ENCODE data around the gene C2orf92.
"Not testable (repeated sequence)": the region's sequence is repeated elsewhere in the genome, so short reads cannot be mapped to it uniquely, and the experiment has no call there.

The C2orf92 gene

DNA sequence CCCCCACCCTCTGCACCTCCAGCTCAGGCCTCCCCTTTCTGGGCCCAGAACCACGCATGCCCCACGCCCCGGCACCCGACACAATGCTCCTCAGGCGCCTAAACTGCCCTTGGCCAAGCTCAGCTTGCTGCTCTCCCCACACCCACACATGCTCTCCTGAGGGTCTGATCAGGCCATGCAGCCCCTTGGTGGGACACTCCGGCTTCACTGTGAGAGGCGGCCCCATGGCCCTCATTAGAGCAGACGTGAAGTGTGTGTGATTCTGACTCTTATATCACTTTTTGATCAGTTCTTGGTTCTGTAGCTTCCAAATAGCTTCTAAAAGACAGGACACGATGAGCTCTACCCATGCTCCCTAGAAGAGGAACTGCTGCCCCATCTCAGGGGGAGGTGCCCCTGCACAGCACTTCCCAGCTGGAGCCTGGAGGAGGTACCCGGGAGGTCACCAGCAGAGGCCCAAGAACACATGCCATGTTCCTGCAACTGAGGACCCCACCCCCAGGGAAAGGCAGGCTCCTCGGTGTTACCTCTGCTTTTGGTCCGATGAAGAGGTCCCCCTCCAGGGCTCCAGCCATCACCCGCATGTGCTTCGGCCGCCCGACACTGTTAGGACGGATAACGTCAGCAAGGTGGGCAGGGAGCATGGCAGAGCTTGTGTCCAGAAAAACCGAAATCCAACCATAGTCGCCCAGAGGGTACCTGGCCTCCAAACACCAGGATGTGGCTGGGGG, 9.3 kb upstream of the C2orf92 start:
- DNase-seq, result no peak

DNA sequence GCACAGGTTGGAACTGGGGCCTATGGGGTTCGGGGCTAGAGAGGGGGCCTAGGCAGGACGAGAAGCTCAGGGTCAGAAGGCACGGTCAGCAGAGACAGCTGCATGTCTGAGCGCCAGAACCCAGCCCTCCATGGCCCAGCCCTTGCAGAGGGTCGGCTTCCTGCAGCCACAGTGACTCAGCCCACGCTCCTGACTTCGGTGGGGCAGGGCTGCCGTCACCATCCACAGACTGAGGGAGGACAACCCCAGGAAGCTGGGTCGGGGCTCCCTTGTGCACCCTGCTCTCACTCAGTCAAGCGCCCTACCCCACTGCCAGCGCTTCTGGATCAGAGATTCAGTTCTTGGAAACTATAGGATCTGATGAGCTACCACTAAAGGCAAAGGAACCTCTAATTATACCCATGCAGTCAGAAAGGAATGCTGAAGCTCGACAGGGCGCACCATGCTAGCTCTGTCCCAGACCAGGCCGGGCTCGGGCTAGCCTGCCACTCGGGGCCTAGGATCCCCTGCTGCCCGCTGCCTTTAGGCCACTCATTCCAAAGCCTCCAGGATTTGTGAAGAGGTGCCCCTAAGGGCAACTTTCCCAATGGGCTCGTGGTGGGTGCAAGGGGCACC, 8.6 kb upstream of the C2orf92 start:
- no peak for DNase-seq

DNA sequence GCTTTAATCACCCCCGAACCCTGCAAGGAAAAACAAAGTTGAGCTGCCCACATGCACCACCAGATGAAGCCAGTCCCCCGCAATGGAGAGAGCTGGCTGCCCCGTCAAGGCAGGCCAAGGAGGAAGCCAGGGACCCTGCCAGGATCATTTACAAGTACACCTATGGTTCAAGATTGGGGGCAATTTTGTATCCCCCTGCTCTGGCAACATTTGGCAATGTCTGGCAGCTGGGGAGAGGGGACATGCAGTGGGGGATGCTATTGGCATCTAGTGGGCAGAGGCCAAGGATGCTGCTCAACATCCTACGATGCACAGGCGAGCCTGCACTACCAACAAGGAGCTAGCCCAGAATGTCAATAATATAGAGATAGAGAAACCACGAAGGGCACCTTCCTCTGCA, 7.6 kb upstream of the C2orf92 start:
- DNase-seq, result no peak

GRCh38 chr2:97662386-97662894, 7.1 kb upstream of the C2orf92 start:
- DNase-seq, result no peak

DNA sequence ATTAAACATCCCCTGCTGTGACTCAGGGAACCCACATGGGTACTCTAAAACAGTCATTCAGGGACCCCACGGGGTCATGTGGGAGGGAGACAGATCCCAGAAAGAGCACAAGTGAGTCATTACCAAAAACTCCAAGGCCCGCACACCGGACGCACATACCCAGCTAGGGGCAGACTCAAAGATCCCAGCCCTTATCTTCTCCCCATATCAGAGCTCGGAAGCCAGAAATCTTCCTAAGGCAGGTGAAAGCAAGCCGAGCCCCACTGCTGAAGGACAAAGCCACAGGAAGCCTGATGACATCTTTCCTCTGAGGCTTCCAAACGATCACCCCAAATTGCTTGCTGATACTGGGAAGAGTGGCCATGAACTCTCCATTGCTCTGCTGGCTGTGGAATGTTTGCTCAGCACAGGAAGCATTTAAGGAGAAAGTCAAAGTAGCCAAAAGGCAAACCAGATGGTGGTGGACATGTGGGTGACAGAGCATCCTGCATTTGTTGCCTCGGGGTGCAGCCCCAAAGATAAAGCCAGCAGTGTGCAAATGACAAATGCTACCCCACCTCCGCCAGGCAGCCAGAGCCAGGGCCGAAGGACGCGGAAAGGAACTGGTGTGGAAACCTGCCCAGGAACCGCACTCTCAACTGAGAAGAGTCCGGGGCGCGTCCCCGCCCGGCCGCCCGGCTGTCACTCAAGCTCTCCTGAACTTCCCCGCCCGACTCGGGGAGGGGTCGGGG, 6.5 kb upstream of the C2orf92 start:
- peak; percentile 27 for DNase-seq

- no peak for DNase-seq
Observed at GRCh38 chr2:97663626-97663961, 5.9 kb upstream of the C2orf92 start.

- peak; percentile 98 for DNase-seq
Observed at GRCh38 chr2:97663962-97664635, 5.4 kb upstream of the C2orf92 start, which contains the start of gene ACTR1B. Gene ACTR1B (minus strand): TSS chr2:97664044. CDS start chr2:97663890, 154 bp downstream.

- peak; percentile 49 for DNase-seq
Observed at GRCh38 chr2:97664636-97664970, 4.9 kb upstream of the C2orf92 start.

DNA sequence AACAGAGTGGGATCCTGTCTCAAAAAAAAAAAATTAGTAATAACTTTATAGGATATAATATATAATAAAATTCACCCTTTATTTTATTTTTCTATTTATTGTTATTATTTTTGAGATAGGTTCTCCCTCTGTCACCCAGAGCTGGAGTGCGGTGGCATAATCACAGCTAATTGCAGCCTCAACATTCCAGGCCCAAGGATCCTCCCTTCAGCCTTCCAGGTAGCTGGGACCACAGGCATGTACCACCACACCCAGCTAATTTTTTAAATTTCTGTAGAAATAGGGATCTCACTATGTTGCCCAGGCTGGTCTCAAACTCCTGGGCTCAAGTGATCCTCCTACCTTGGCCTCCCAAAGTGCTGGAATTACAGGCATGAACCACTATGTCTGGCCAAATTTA, 958 bp downstream of the C2orf92 start:
- DNase-seq, result no peak

DNA sequence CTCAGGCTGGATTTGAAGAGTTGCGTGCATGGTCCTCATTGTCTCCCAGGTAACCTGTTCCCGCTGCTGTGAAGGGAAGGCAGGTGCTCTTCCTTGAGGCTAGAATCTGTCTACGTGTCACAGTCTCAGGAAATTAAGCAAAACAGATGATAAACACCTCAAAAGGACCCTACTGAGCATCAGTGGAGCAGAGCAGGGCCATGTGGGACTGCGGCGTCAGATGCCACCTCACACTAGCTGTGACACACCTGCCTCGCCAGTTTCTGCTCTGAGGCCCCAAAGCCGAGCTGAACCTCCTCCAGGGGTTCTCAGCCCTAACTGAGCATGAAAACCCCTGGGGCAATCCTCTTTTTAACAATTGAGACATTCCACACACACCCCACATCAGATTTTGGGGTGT, 2.0 kb downstream of the C2orf92 start:
- DNase-seq, result no peak

GRCh38 chr2:97672606-97673140, 3.2 kb downstream of the C2orf92 start:
- not testable (repeated sequence) for DNase-seq

DNA sequence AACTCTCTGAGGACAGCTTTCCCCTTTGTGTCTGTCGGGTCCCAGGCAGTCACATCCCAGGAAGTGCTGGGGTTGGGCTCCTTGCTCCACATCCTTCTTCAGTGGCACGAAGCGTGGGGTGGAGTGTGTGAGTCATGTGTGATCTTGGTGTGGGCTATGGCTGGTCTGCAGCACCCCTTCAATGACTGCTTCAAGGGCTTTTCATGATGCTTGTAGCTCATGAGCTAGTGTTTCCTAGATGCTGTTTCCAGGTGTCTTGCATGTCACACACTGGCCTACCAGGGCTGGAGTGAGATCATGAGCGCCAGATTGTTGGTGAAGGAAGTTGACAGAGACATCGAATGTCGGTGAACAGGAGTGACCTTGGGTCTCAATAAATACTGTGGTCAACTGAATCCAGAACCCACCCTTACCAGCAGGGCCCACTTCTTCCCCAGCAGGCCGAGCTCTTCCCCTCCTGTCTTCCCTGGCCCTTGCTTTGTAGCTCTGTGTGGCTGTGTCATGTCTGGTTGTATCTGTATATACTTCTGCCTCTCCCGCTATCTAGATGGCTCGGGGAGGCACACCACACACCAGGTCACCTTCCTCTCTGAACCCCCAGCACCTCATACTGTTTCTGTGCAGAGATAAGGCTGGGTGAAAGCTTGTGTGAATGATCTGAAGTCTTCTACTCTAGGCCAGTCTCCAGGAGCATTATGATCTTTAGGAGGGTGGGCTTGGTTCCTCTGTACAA, 3.8 kb downstream of the C2orf92 start:
- no peak for DNase-seq

DNA sequence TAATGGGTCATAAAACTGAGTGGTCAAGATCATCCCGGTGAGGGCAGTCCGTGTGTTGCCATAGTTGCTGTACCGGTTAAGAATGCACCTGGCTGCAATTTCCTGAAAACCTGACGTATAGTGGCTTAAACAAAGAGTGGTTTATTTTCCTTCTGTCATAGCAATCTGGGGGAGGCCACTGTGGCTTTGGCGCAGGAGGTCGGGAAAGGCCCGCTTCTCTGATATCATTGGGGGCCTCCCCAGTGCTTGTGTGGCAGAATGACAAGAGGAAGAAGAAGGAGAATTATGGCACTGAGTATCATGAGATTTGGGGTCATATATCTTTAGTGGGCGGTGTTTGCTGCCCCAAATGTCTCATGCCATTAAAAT, 4.4 kb downstream of the C2orf92 start:
- no peak for DNase-seq

GRCh38 chr2:97675430-97676113, 6.1 kb downstream of the C2orf92 start:
- no peak for DNase-seq

- DNase-seq, result no peak
Observed at GRCh38 chr2:97676620-97677019, 7.1 kb downstream of the C2orf92 start.

DNA sequence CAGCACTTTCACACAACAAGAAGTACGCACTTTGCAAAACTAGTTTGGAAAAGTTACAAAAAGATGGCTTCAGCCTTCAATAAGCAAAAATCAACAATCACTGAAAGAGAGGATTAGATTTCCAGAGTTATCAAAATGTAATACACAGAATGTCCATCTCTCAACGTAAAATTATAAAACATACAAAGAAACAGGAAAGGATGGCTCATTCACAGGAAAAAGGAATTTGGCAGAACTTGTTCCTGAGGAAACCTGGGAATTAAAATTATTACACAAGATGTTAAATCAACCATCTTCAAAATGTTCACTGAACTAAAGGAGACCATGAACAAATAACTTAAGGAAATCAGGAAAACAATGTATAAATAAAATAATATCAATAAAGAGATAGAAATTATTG, 8.0 kb downstream of the C2orf92 start:
- no peak for DNase-seq

GRCh38 chr2:97678298-97678697, 8.8 kb downstream of the C2orf92 start:
- no peak for DNase-seq

DNA sequence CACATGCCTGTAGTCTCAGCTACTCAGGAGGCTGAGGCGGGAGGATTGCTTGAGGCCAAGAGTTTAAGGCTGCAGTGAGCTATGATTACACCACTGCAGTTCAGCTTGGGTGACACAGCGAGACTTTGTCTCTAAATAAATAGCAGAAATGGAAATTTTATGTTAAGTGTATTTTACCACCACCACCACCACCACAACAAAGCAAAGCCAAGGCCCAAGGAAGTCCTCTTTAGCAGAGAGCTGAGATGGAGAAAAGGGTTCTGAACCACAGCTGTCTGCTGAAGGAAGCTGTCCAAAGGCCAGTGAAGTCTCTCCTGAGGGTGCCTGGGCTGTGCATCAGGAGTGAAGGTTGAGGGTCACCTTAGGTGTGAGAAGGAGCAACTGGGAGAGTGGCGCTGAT, 17.7 kb downstream of the C2orf92 start:
- not testable (repeated sequence) for DNase-seq

GRCh38 chr2:97688062-97688827, 18.7 kb downstream of the C2orf92 start:
- no peak for DNase-seq

DNA sequence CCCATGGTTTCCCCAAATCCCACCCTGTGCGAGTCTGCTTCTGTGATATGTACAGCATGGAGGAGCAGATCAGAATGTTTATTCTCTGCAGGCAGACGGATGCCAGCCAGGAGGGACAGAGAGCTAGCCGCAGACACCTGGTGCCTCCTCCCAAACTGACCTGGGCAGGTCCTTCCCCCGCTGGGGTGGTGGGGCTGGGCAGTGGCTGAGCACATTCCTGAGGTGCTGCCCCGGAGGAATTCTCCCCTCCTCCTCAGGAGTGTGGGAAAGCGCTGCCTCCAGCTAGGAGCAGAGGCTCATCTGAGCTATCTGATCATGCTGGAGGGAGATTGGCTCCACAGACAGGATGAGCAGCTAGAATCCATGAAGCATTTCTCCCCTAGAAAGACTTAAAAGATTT, 21.7 kb downstream of the C2orf92 start:
- no peak for DNase-seq

DNA sequence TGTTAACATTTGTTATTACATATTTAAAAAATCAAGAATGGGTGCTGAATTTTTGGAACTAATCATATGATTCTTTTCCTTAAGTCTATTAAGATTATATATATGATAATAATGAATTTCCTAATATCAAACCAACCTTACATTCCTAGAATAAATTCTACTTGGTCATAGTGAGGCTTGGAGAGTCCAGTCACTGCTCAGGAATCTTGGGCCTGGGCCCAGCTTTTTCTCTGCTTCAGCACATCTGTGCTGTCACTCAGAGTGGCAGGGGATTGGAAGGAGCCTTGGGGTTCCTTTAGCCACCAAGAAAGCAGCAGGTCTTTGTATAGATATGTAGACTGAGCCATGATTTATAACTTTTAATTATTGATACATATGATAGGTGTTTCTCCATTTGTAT, 24.0 kb downstream of the C2orf92 start:
- DNase-seq, result no peak

Measured in NCI-H1436 (cell line).